DMS53 (cell line): ENCODE measurements around the gene SKIDA1.
A peak's percentile ranks its signal among the peaks of the same experiment; 100 is the strongest.
"Not testable (repeated sequence)": the region's sequence is repeated elsewhere in the genome, so short reads cannot be mapped to it uniquely, and the experiment has no call there.

ENCODE experiments used
- DNase-seq: peaks from one replicate; lab custom pipeline; 2025; lab: John Stamatoyannopoulos, UW

Gene SKIDA1

DNA sequence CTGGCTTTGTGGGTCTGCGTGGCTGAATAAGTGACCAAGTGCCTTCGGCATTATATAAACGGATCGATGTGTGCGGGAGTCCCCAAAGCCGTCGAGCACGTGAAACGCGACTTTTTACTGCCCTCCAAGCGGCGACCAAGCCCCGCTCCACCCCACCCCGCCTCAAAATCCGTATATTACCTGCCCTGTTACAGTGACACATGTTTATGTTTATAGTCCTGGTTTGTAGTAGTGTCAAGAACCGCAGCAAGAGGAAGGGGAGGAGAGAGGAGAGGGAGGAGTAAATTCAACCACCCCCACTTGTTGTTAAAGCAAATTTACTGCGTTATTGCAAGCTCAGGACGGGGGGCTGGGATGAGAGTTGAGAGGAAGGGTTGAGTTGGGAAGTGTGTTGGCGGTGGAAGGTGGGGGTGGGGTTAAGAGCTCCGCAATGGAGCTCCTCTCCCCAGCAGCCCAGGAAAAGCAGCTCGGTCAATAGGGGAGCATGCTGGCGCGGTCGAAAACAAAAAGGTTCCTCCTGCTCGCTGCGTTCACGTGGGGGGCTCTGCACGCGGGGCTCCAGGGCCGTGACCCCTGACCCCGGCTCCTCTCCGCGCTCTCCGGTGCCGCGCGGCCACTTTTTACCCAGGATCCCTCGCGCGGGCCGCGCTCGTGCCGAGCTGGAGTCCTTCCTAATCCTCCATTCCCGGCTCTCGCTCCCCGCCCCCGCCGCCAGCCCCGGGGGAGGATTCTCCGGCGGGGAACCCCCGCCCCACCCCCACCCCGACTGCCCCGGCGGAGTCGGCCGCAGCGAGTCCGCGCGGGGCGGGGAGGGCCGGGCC lies at the start of gene SKIDA1:
Gene SKIDA1 (minus strand): TSS at position 316 of the 821 bp plus-strand sequence. CDS start 7,860 bp downstream, outside the sequence.
- DNase-seq = peak; percentile 98

DNA sequence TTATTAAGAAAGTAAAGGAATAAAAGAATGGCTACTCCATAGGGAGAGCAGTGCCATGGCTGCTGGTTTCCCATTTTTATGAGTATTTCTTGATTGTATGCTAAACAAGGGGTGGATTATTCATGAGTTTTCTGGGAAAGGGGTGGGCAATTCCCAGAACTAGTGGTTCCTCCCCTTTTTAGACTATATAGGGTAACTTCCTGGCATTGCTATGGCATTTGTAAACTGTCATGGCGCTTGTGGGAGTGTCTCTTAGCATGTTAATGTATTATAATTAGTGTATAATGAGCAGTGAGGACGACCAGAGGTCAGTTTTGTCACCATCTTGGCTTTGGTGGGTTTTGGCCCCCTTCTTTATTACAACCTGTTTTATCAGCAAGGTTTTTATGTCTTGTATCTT lies 49.0 kb upstream of the SKIDA1 start:
- DNase-seq = not testable (repeated sequence)

DNA sequence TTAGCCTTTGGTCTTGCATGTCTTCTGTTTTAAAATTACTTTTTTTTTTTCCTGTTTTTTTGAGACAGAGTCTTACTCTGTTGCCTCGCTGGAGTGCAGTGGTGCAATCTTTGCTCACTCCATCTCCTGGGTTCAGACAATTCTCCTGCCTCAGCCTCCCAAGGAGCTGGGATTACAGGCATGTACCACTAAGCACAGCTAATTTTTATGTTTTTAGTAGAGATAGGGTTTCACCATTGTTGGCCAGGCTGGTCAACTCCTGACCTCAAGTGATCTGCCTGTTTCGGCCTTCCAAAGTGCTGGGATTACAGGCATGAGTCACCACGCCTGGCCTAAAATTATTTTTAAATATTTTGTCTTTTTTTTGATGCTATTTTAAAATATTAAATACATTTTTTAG lies 47.1 kb upstream of the SKIDA1 start:
- DNase-seq = no peak

DNA sequence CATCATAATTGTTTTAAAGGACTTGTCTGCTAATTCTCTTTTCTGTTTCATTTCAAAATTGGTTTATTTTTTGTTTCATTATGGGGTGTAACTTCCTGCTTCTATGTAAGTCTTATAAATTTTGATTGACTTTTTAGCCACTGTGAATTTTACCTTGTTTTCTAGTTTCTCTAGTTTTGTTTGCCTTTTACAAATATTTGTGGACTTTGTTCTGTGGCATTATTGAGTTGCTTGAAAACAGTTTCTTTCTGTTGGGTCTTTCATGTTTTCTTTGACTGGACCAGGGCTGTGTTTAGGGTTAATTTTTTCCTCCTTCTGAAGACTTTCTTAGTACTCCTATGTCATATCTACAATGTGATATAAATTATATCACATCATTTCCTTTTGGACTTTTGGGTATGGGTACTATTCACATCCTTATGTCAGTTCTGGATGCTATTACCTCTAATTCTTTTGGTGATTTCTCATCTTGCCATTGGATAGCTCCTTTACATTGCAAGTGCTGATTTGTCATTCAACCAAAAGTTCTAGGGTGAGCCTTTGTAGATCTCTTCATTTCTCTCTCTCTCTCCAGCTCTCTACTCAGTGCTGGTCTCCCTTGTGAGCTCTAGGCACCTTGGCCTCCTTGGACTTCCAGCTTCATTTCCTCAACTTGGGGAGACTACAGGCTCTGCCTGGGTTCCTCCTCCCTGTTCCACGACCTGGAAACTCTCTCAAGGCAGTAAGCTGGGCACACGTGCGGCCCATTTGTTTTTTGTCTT lies 45.5 kb upstream of the SKIDA1 start:
- no peak for DNase-seq

DNA sequence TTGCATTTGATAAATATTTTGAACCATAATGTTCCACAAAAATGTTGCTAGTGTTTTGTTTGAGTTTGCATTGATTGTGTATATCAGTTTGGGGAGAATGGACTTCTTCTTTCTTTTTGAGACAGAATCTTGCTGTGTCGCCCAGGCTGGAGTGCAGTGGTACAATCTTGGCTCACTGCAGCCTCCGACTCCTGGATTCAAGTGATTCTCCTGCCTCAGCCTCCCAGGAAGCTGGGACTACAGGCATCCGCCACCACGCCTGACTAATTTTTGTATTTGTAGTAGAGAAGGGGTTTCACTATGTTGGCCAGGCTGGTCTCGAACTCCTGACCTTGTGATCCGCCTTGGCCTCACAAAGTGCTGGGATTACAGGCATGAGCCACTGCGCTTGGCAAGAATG lies 33.5 kb upstream of the SKIDA1 start:
- not testable (repeated sequence) for DNase-seq

DNA sequence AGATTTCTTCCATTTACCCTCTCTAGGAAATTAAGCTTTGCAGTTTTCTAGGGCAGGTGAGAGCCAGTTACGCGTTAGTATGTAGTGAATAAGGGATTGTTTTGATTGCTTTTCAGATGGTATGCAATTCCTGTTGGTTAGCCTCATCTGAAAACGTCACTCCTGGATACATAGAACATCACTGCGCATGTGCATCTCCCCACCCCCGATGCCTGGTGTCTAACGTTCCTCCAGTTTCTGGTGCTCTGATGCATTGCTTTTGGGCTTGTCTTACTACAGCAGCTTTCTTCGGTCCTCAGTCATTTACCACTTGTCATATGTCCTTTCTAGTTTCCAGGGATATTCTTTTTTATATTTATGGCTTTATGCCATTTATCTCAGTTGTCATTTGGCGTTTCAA lies 31.0 kb upstream of the SKIDA1 start:
- DNase-seq = no peak

DNA sequence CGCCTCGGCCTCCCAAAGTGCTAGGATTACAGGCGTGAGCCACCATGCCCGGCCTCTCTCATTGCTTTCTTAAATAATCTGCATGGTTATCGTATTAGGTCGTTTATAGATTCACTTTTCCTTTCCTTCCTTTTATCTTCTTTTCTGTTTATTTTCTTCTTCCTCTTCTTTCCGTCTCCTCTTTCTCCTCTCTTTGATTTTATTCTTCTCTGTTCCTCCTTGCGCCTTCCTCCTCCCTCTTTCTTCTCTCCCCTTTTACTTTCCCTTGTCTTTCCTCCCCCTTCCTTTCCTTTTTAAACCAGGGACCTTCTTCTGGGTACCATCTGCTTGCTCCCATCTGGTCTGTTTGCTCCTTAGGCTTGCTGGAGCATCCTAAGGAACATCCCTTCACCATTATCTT lies 27.2 kb upstream of the SKIDA1 start:
- no peak for DNase-seq

DNA sequence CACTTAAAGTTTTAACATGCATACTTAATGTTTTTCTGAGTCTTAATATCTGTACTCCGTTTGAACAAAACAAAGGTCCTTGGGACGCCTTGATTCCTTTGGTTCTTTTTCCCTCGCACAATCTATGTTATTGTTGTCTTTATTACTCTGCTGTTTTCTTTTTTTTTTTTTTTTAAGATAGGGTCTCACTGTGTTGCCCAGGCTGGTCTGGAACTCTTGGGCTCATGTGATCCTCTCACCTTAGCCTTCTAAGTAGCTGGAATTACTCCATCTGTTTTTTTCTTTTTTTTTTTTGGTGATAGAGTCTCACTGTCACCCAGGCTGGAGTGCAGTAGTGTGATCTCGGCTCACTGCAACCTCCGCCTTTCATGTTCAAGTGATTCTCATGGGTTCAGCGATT lies 21.8 kb upstream of the SKIDA1 start:
- DNase-seq = no peak

DNA sequence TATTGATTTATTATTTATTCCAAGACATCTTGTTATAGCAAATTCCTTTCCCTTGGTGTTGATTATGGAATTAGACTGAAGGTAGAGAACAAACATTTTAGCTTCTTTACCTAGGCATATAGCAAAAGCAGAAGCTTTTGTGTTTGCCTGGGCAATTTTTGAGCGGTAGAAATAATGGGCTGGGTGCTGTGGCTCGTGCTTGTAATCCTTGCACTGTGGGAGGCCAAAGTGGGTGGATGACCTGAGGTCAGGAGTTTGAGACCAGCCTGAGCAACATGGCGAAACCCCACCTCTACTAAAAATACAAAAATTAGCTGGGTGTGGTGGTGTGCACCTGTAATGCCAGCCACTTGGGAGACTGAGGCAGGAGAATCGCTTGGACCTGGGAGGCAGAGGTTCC lies 15.2 kb upstream of the SKIDA1 start:
- not testable (repeated sequence) for DNase-seq

DNA sequence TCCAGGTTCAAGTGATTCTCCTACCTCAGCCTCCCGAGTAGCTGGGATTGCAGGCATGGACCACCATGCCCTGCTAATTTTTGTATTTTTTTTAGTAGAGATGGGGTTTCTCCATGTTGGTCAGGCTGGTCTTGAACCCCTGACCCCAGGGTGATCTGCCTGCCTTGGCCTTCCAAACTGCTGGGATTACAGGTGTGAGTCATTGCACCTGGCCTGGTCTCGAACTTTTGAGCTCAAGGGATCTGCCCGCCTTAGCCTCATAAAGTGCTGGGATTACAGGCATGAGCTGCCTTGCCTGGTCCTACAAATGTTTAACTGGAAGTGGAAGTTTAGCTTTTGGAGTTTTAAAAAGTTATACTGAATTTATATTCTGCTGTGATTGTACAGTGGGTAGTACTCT lies 11.4 kb upstream of the SKIDA1 start:
- DNase-seq = no peak

DNA sequence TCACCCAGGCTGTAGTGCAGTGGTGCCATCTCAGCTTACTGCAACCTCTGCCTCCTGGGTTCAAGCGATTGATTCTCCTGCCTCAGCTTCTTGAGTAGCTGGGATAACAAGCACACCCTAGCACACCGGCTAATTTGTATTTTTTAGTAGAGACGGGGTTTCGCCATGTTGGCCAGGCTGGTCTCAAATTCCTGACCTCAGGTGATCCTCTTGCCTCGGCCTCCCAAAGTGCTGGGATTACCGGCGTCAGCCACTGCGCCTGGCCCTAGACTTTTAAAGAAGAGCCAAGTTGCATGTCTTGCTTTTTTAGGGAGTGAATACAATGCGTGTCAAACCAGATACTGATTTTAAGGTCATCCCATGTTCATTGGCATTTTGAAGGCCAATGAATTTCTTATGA lies 10.5 kb upstream of the SKIDA1 start:
- not testable (repeated sequence) for DNase-seq

DNA sequence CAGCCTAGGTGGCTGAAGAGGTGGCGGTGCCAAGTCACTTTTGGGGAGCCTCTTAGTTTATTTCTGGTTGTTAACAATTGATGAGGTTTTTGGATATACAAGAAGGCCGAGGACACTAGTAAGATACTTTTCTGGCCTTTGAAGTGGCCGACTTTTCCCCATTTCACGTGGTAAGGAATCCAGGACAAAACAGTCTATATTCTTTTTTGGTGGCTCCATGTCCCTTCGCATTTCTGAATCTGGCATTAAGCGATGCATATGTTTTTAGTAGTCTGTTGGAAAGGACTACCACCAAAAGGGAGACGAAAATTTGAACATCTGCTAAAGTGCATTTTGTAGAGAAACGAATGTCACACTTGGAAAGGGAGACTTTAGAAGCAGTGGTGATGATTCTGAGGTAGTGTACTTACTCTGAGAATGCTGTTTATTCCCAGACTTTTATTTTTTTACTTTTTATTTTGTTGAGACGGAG lies 10.0 kb upstream of the SKIDA1 start:
- DNase-seq = no peak

DNA sequence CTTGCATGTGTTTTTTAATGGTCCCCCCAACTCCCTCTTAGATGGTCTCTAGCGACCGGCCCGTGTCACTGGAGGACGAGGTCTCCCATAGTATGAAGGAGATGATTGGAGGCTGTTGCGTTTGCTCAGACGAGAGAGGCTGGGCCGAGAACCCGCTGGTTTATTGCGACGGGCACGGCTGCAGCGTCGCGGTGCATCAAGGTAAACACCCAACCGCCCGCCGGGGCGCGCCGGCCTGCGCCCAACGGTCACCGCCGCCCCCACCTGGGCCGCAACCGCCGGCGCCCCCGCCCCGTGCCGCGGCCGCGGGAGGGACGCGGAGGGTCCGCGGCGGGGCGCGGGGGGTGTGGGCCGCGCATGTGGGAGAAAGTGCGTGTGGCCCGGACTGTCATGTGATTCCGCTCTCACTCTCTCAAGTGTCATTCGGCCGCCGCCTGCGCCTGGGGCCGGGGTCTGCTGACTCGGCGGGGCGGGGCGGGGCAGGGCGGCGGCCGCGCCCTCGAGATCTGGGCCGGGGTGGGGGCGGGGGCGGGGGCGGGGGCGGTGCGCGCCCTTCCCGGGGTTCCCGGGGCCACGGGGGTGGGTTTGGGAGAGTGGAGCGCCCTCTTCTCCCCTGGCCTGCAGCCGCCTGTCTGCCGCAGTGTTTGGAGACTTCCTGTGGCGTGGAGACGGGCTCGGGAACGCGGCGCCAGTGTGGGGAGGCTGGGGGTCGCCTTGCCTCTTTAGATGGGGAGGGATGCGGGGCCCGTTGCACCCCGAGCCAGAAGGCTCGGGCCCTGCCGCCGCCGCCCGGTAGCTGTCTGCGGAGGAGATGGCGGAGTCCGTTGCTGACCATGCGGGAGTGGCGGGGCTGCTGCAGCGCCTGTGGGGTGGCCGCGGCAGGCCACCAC lies 9.4 kb upstream of the SKIDA1 start:
- DNase-seq = peak; percentile 95

DNA sequence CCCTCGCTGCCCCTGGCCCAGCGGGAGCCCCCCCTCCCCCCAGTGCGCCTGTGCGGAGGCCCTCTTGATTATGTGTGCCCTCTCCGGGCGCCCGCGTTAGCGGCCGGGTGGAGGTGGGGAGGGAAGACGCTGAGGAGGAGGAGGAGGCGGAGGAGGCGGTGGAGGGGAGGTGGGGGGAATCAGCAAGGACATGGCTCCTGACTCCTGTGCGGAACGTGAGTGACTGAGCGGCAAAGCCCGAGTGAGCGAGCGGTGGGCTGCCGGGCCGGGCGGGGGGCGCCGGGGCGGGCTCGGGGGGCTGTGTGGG lies 8.8 kb upstream of the SKIDA1 start:
- no peak for DNase-seq

DNA sequence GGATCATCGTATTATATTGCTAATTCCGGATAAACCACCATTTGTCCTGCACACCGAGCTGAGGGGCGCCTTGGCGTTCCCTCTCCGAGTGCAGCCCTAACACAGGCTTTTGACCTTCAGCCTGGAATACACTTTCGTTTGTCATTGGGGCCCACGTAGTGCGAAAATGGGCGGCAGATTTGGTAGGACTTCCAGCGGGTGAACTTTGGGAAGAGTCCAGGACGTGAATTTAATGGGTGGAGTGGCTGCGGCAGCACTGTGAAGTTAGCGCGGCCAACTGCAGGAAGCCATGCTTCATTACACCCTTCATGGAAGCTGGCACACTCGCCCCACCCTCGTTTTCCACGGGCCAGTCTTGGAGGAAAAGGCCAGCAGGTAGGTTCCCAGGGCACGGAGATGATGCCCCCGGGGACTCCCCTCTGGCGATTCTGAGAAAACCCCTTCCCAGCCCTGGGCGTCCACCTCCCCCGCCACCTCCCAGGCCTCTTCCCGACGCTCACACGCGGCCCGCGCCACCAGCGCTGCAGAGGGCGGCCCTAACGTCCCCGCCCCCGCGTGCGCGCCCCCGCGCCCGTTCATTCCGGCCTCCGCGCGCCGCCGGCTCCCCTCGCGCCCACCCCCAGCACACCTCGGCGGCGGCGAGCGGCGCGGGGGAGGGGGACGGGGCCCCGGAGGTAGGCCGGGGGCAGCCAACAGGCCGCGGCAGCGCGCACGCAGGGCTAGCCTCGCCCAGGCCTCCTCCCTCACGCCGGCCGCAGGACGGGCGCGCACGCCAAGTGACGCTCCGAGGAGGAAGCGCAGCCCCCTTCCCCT lies 8.2 kb upstream of the SKIDA1 start, which contains the start of gene MLLT10:
Gene MLLT10 (plus strand): TSS at position 766 of the 813 bp plus-strand sequence. CDS start 413 bp downstream, outside the sequence.
- DNase-seq = peak; percentile 100

DNA sequence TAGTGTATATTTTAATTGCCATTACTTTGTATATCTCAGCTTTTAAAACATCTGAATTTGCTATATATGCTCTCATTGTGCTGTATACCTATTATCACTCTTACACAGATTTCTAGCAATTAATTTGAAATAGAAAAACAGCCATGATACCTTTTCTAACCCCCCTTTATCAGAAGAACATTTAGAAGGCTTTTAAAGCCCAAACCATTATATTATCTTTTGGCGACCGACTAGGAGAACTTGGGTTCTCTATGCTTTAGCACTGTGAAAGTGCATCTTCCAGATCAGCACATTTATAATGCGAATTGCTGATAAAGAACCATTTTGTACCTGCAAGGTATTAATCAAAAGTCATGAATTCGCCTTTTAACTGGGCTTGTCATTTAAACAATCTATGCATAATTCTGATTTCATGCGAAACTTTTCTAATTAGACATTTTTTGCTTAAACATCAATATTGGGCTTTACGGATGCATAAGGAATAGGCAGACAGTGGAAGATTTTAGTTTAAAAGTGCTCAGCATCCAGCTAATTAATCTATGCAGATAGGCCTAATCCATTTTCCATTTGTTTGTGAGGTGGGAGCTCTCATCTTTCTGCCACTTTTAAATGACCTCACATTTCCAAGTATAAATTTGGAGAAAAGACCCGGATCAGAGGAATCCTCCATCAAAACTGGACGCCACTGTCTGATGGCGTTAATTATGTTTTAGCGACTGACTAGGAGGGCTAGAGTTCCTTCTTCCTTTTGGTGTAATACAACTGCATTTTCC lies 7.4 kb upstream of the SKIDA1 start:
- DNase-seq = peak; percentile 62

DNA sequence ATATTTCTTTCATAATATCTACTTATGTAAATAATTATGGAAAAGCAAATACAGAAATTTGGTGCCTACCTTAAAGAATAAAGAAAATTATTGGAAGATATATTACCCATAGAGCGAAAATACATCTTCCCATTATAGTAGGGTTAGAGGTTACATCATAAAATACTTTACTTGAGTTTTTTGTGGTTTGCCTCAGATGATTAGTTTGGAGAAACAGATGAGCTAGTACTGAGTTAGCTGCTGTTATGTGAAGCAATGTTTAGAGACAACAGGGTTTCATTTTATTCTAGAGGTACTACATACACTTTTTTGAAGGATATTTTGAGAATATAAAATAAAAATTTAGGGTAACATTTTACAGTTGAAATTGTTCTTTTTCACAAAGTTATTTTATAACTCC lies 5.7 kb upstream of the SKIDA1 start:
- DNase-seq = peak; percentile 45

DNA sequence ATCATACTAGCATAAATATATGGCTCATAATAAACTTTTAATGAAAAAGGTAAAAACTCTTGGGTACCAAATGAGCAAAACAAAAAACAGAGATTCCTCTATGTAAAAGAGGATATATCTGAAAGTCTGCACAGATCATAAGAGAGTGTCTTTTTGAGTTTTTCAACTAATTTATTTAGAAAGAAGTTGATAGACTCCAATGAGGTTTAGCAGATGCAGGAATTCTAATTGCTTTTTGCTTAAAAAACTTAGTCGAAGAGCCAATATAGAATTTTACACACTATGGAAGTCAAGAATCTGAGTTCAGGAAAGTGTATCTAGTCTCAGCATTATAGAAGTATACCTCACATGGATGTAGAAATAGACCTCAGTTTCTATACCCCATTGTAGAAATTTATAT lies 5.2 kb upstream of the SKIDA1 start:
- peak; percentile 47 for DNase-seq

DNA sequence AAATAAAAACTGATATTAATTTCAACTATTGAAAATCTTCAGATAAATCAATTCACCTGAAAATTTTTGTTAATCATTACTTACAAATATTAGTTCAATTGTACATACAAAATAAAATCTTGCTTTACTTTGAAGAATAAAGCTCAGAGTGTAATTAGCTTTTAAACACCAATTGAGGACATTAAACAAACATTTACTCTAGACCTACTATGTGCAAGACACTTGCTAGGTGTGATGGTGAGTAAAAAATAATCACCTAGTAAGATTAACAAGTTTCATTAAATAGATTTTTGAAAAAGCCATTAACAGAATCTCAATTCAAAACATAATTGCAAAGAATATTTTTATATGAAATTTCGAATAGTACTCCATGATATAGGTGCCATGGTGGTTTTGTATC lies 4.7 kb upstream of the SKIDA1 start:
- DNase-seq = no peak
